ENCODE results near the gene CCDC187. TPM values are rescaled to one million over a fixed set of nuclear protein-coding genes. Genes with fewer than 3 reads are reported as not detected.

The CCDC187 gene
- total RNA-seq, 1 donor from 2014 or later: not detected

GRCh38 chr9:136327304-136327974 is 23.5 kb upstream of the CCDC187 start, which contains the start of gene GPSM1:
TSS of gene GPSM1 (plus strand) at chr9:136327539. CDS start at chr9:136327696, 157 bp downstream.
- H3K27me3 ChIP-seq: no peaks in the 10 kb centered on the region
- no peak for TF ChIP-seq CTCF (IDR thresholded peaks at IDR 0.05)
- peak in 1 of 2 donors; percentile 55 for TF ChIP-seq POLR2A (IDR thresholded peaks at IDR 0.05)
- intact Hi-C loops (cut with DNase I): no loop called here
- DNase-seq (ENCODE audit: extremely low spot score in 2 of 2): no peak
- H3K36me3 ChIP-seq: no peaks in the 10 kb centered on the region
- peak within 1 kb of the TSS; percentile 71 to 87 for H3K4me3 ChIP-seq
- peak within 1 kb of the TSS; percentile 94 for H3K27ac ChIP-seq
- no peaks in the 10 kb centered on the region for H3K9me3 ChIP-seq
- H3K4me1 ChIP-seq: peaks cover 58% of the 10 kb centered on the region

- no peaks in the 10 kb centered on the region for H3K9me3 ChIP-seq
- TF ChIP-seq POLR2AphosphoS5 (IDR thresholded peaks at IDR 0.05; ENCODE audit: insufficient read depth in 1 of 2, low read depth in 1 of 2) (no peak), POLR2A (IDR thresholded peaks at IDR 0.05) (no peak), CTCF (IDR thresholded peaks at IDR 0.05) (no peak)
- no peak for DNase-seq (ENCODE audit: extremely low spot score in 2 of 2)
- peak overlapping the region; percentile 71 to 87 for H3K4me3 ChIP-seq
- peaks cover 58% of the 10 kb centered on the region for H3K4me1 ChIP-seq
- H3K36me3 ChIP-seq: no peaks in the 10 kb centered on the region
- no peaks in the 10 kb centered on the region for H3K27me3 ChIP-seq
- H3K27ac ChIP-seq: peak overlapping the region; percentile 94
- intact Hi-C loops (cut with DNase I): no loop called here
Measured at GRCh38 chr9:136326761-136327303, 22.9 kb upstream of the CCDC187 start.

- H3K36me3 ChIP-seq: no peaks in the 10 kb centered on the region
- peaks cover 58% of the 10 kb centered on the region for H3K4me1 ChIP-seq
- H3K4me3 ChIP-seq: peak overlapping the region; percentile 71 to 87
- no peak for DNase-seq (ENCODE audit: extremely low spot score in 2 of 2)
- intact Hi-C loops (cut with DNase I): no loop called here
- no peaks in the 10 kb centered on the region for H3K27me3 ChIP-seq
- H3K27ac ChIP-seq: peak overlapping the region; percentile 94
- H3K9me3 ChIP-seq: no peaks in the 10 kb centered on the region
- TF ChIP-seq POLR2AphosphoS5 (IDR thresholded peaks at IDR 0.05; ENCODE audit: insufficient read depth in 1 of 2, low read depth in 1 of 2) (peak in 1 of 2 donors; percentile 62), CTCF (IDR thresholded peaks at IDR 0.05) (no peak)
Measured at GRCh38 chr9:136326061-136326760, 22.3 kb upstream of the CCDC187 start.

DNA sequence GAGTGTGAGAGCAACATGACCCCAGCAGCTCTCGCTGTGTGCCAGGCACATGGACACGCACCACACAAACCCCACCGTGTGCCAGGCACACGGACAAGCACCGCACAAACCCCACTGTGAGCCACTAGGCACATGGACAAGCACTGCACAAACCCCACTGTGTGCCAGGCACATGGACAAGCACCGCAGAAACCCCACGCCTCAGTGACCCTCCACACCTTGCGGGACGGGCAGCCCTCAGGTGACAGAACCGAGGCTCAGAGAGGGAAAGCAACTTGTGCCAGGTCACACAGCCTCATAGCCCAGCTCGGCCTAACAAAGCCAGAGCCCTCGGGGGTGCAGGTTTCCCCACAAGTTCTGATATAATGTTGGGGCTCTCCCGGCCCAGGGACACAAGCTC is 21.5 kb upstream of the CCDC187 start:
- TF ChIP-seq POLR2AphosphoS5 (IDR thresholded peaks at IDR 0.05; ENCODE audit: insufficient read depth in 1 of 2, low read depth in 1 of 2) (no peak), POLR2A (IDR thresholded peaks at IDR 0.05) (no peak), CTCF (IDR thresholded peaks at IDR 0.05) (no peak)
- no peaks in the 10 kb centered on the region for H3K27me3 ChIP-seq
- H3K36me3 ChIP-seq: no peaks in the 10 kb centered on the region
- no peaks in the 10 kb centered on the region for H3K9me3 ChIP-seq
- peaks cover 50% of the 10 kb centered on the region for H3K4me1 ChIP-seq
- peak overlapping the region; percentile 94 for H3K27ac ChIP-seq
- H3K4me3 ChIP-seq: no peak overlapping the region
- no peak for DNase-seq (ENCODE audit: extremely low spot score in 2 of 2)
- intact Hi-C loops (cut with DNase I): no loop called here
